Hematopoietic multipotent progenitor cell treated with erythropoietin and hydrocortisone succinate and interleukin-3 and kit ligand, for 15 days (in vitro differentiated cells): ENCODE results near the gene SRM.
"Not testable (repeated sequence)": the region's sequence is repeated elsewhere in the genome, so short reads cannot be mapped to it uniquely, and the experiment has no call there.

Experiments used
- DNase-seq: peaks from one replicate; pipeline ENCODE4 v3.0.0-alpha.2; 2015; ENCODE audit warnings: low spot score

Gene SRM

GRCh38 chr1:11064942-11065341 is 5.1 kb upstream of the SRM start:
- DNase-seq, result no peak

DNA sequence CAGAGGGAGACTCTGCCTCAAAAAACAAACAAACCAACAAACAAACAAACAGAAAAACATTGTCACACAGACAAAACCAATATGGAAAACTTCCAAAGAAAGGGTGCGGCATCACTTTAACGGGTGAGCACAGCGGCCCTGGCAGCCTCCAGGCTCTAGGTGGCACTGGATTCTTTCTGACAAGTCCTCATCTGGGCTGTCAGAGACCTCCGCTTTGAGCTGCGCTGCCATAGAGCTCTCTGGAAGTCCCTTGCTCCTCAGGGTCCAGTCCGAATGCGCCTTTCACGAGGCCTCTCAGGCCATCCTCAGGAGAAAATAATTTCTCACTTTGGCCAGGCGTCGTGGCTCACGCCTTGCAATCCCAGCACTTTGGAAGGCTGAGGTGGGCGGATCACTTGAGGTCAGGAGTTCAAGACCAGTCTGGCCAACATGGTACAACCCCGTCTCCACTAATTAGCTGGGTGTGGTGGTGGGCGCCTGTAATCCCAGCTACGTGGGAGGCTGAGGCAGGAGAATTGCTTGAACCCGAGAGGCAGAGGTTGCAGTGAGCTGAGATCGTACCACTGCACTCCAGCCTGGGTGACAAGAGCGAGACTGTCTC is 4.2 kb upstream of the SRM start:
- not testable (repeated sequence) for DNase-seq

DNA sequence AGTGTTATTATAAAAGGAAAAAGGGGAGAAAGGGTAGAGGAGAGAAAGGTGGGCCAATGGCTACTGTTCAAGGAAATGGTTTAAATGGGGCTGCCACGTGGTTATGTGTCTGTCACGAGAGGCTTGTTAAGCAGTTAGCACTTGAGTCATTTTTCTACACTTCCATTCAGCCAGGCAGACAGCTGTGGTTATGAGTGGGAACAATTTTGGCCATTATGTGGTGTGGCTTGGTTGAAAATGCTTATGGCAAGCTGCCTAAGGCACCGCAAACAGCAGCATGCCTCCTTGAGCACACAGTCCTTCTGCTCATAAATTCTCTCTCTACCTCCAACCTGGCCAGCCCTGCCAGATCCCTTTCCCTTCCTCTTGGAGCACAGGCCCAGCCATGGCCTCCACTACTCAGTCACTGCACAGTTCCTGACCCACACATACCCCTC is 3.2 kb upstream of the SRM start:
- no peak for DNase-seq

GRCh38 chr1:11061652-11062365 is 2.0 kb upstream of the SRM start:
- DNase-seq, result no peak

- DNase-seq, result no peak
Measured at GRCh38 chr1:11059155-11059967, 457 bp downstream of the SRM start.

- no peak for DNase-seq
Measured at GRCh38 chr1:11058595-11059154, 1.1 kb downstream of the SRM start.

GRCh38 chr1:11058026-11058425 is 1.8 kb downstream of the SRM start:
- no peak for DNase-seq

DNA sequence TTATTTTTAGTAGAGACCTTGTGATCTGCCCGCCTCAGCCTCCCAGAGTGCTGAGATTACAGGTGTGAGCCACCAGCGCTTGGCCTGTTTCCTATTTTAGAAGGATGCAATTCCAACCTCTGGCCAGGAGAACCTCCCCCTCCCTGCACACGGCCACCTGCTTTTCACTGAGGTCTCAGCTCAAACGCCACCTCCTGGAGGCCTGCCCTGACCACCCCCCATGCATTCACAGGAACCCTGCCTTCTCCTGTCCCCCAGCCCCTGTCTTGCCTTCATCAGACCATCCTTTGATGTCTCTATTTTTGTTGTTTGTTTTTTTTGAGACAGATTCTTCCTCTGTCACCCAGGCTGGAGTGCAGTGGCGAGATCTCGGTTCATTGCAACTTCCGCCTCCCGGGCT is 2.3 kb downstream of the SRM start:
- DNase-seq, result no peak

GRCh38 chr1:11056504-11056903 is 3.3 kb downstream of the SRM start:
- DNase-seq, result no peak

DNA sequence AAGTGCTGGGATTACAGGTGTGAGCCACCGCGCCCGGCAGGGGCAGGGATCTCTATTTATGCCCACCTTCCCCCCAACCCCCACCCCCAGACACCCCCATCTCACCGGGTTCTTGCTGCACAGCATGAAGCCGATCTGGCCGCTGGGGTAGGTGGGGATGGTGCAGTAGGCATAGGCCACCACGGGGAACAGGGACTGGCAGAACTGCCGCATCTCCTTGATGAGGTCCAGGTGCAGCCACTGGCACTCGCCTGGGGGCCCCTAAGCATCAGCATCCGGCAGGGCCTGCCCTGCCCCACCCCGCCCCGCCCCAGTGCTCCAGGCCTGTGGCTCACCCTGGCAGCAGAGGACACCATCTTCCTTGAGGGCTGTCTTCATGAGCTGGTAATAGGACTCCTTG is 4.1 kb downstream of the SRM start:
- DNase-seq, result no peak

DNA sequence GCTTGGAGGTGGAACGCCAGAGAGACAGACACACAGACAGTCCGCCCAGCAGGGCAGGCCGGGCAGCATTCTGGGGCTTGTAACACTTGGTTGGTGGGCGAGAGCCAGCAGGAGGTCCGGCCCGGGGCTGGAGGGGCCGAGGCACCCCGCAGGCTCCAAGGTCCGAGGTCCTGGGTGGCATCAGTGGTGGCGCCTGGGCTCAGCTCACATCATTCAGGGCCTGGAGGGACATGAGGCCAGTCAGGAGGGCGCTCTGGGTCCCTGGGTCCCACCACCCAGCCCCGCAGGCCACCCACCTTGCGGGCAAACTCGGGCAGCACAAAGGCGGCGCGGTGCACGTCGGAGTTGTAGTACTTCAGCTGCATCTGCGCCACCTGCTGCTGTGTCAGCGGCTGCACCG is 5.2 kb downstream of the SRM start:
- DNase-seq, result no peak

GRCh38 chr1:11054181-11054580 is 5.6 kb downstream of the SRM start:
- DNase-seq, result no peak

- no peak for DNase-seq
Measured at GRCh38 chr1:11053758-11054137, 6.1 kb downstream of the SRM start.

GRCh38 chr1:11052839-11053757 is 6.7 kb downstream of the SRM start:
- no peak for DNase-seq

- no peak for DNase-seq
Measured at GRCh38 chr1:11051781-11052511, 7.9 kb downstream of the SRM start.

GRCh38 chr1:11051121-11051520 is 8.7 kb downstream of the SRM start:
- not testable (repeated sequence) for DNase-seq

DNA sequence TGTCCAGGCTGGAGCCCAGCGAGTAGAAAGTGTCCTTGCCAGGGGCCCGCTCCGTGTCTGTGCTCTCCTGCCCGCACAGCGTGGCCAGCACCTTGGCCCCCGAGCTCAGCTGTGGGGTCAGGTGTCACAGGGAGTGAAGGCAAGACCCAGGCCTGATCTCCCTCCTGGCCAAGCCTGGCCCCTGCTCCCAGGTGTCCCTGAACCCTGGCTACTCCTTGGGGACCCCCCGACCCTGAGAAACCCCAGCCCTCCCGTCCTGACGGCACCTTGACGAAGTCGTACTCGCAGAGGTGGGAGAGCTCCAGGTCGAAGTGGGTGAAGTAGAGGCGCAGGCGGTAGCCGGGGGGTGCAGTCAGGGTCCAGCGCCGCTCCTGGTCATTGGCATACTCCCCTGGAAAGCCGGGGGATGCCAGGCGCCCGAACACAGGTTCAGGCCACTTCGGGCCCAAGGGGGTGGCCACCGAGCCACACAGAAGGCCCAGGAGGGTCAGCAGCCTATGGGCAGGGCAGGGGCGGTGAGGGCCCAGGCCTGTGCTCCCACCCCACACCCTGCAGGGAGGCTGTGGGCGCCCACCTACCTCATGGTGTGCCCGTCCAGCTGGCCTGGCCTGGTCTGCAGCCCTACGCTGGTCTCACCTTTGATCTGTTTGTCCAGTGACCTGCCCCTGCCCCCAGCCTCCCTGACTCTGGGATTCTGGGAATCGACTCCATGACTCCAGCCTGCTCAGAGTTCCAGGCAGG is 13.0 kb downstream of the SRM start, which contains the start of gene MASP2:
Gene MASP2 (minus strand): TSS at position 615 of the 741 bp plus-strand sequence. CDS start 32 bp downstream, at position 583.
- no peak for DNase-seq

DNA sequence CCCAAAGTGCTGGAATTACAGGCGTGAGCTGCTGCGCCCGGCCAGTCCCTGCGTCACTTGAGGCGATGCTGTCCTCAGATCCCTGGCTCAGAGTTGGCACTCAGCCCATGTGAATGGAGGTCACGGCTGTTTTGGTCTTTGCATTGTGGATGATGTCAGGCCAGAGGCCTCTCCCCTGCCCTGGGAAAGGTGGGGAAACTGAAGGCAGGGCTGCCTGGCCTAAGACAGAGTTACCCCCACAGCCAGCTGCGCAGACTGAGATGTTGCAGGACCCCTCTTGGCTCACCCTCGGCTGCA is 13.6 kb downstream of the SRM start:
- DNase-seq, result no peak

DNA sequence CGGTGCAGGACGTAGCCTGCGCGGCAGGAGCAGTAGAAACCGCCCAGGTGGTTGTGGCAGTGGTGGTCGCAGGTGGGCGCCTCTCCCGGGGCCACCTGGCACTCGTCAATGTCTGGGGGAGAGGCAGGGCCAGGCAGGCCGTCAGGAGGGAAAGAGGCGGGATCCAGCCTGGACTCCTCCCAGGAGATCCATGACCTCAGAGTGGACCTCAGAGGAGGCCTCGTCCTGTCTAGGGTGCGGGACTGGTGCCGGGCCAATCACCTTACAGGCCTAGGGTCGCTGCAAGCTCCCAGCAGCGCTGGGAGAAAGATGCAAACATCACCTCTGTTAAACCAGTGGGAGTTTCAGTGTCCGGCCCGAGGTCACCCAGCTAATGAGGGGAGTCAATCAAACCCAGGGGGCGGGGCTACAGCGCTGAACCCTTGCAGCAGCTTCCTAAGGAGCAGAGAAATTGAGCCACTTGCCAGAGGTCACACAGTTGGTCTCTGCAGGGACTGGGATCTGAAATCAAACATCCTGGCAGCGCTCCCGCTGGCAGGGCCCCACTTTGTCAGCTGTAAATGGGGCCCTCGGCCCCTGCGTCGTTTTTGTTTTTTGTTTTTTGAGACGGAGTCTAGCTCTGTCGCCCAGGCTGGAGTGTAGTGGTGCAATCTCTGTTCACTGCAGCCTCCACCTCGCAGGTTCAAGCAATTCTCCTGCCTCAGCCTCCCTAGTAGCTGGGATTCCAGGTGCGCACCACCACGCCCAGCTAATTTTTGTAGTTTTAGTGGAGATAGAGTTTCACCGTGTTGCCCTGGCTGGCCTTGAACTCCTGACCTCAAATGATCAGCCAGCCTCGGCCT is 14.2 kb downstream of the SRM start:
- no peak for DNase-seq
